Esophagus (tissue), 2 donors: ENCODE data around the gene BTG4. TPM values are rescaled to one million over a fixed set of nuclear protein-coding genes. Genes with fewer than 3 reads are reported as not detected.

ENCODE experiments used
- H3K27ac ChIP-seq, 2 donors: one replicate each; pipeline ENCODE4 v1.5.1; 2013; ENCODE audit warnings: low read depth in 2 of 2, mild to moderate bottlenecking in 2 of 2, inconsistent platforms in 1 of 2, low read length in 1 of 2, moderate library complexity in 1 of 2
- H3K27me3 ChIP-seq, 2 donors: one replicate each; pipeline ENCODE4 v1.6.1; 2013; ENCODE audit warnings: low read length in 2 of 2, control low read depth in 1 of 2, mild to moderate bottlenecking in 1 of 2; ENCODE audit not compliant: insufficient read depth in 2 of 2, control insufficient read depth in 1 of 2
- H3K36me3 ChIP-seq, 2 donors: one replicate each; pipeline ENCODE4 v1.6.1; 2013; ENCODE audit warnings: low read length in 1 of 2; ENCODE audit not compliant: control insufficient read depth in 2 of 2, insufficient read depth in 2 of 2
- H3K4me1 ChIP-seq, 2 donors: one replicate each; pipeline ENCODE4 v1.6.1; 2013; ENCODE audit warnings: low read length in 1 of 2; ENCODE audit not compliant: control insufficient read depth in 2 of 2, insufficient read depth in 2 of 2
- H3K4me3 ChIP-seq, 2 donors: one replicate each; pipeline ENCODE4 v1.5.1; 2013; ENCODE audit warnings: low read length in 2 of 2, mild to moderate bottlenecking in 2 of 2, low read depth in 1 of 2, moderate library complexity in 1 of 2
- H3K9me3 ChIP-seq, 2 donors: one replicate each; pipeline ENCODE4 v1.6.1; 2013; ENCODE audit warnings: mild to moderate bottlenecking in 2 of 2, low read depth in 1 of 2, low read length in 1 of 2, moderate library complexity in 1 of 2; ENCODE audit not compliant: control insufficient read depth in 2 of 2, insufficient read depth in 1 of 2
- WGBS, 2 donors: extraction: QIAGEN DNeasy Blood & Tissue Kit; methylation state at CpG; one replicate each; pipeline ENCODE4 v1.1.7; 2013; 5-methylcytosine and 5-hydroxymethylcytosine counted together
- polyA plus RNA-seq, 2 donors: library from polyadenylated mRNA; stranded (reverse); fragments of 200-250 nt; gene quantifications; one replicate each; pipeline ENCODE4 v1.2.3, GENCODE V29; 2013
- donor health status: healthy with polysubstance abuse.
- donor health status: Bipolar disorder and iron deficiency.

BTG4 gene
- polyA plus RNA-seq, 2 donors: not detected

DNA sequence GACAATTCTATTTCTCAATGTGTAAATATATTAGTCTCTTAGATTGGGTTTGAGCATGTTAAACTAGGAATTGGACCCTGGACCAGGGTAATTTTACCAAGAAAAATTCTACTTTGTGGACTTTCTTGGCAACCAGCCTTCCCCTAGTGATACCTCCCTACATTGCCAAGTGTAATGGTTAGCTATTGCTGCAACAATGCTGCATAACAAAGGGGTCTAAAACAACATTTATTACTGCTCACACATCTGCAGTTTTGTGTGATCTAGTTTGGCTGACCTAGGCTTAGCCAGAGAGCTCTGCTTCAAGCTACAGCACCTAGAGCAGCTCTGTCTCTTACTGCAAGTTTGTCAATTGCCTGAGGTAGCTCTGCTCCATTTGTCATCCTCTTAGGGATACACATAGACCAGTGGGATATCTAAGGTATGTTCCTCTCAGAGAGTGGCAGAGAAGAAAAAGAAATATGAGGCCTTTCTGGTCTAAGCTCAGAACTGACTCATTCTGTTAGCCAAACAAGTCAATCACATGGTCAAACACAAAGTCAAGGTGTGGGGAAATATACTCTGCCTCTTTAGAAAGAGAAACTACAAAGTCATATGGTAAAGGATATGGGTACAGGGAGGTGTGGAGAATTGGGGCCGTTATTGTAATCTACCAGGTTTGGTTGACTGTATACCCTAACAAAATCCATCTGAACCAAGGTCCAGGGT lies 26.4 kb upstream of the BTG4 start:
- Histone ChIP-seq H3K27ac (no peak overlapping the region), H3K27me3 (peaks cover 0 to 5% of the 10 kb centered on the region in 2 donors)
- 63 to 77% methylated on average over 1 of the region's 1 CpG for WGBS, 2 donors

DNA sequence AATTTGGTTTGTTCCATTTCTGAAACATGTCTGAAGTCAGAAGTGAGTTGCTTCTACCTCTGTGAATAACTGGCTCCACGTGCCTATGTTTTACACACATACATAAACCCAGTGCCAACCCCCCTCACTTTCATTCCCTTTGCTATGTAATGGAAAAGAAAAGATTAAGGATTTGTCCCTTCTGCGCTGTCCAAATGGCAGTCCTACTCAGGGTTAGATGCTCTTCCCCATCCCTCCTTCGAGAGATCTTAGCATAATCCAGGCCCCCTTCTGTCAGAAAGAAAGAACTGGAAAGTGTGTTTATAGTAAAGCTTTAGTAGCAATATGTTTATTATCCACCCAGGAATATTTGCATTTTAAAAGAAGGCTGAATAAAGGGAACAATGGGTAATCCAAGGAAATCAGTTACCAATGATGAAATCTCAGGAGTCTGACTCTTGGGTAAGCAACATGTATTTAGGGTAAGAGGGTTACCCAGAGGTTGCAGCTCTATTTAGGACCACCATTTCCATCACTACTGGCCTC lies 25.2 kb upstream of the BTG4 start:
- no peaks in the 10 kb centered on the region for H3K36me3 ChIP-seq
- H3K4me1 ChIP-seq: peaks cover 0 to 10% of the 10 kb centered on the region in 2 donors
- no peak overlapping the region for H3K4me3 ChIP-seq
- H3K9me3 ChIP-seq: no peaks in the 10 kb centered on the region
- peaks cover 0 to 5% of the 10 kb centered on the region in 2 donors for H3K27me3 ChIP-seq
- 80% methylated on average over 3 of the region's 3 CpGs for WGBS, 2 donors
- H3K27ac ChIP-seq: no peak overlapping the region

More for the DNA sequence above, 26.4 kb upstream of the BTG4 start:
- no peak overlapping the region for H3K4me3 ChIP-seq
- H3K9me3 ChIP-seq: no peaks in the 10 kb centered on the region
- peaks cover 0 to 10% of the 10 kb centered on the region in 2 donors for H3K4me1 ChIP-seq
- H3K36me3 ChIP-seq: no peaks in the 10 kb centered on the region

DNA sequence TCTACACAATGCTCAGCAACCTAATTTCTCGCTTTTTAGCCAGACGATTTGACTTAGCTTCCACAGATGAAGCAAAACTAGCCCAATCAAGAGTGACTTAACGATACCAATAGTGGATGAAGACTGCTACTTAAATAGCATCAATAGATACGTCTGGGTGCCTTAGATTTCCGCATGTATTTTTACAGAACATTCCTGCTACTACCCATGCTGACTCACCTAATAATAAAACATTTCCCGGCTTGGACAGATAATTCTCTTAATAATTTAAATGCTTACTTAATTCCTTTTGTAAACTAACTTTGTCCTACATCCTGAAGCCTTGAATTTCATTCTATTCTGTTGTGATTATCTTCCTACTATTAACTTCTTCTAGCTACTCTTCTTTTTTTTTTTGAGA lies 23.1 kb upstream of the BTG4 start:
- Histone ChIP-seq H3K27ac (no peak overlapping the region), H3K27me3 (peaks cover 0 to 5% of the 10 kb centered on the region in 2 donors), H3K4me3 (no peak overlapping the region), H3K36me3 (no peaks in the 10 kb centered on the region), H3K9me3 (no peaks in the 10 kb centered on the region), H3K4me1 (peaks cover 0 to 4% of the 10 kb centered on the region in 2 donors)
- WGBS, 2 donors: 80 to 86% methylated on average over 6 of the region's 6 CpGs

GRCh38 chr11:111532365-111532709 lies 20.2 kb upstream of the BTG4 start:
- Histone ChIP-seq H3K27me3 (no peaks in the 10 kb centered on the region), H3K27ac (no peak overlapping the region), H3K36me3 (no peaks in the 10 kb centered on the region), H3K4me3 (no peak overlapping the region), H3K4me1 (no peaks in the 10 kb centered on the region), H3K9me3 (no peaks in the 10 kb centered on the region)
- 82 to 88% methylated on average over 5 of the region's 5 CpGs for WGBS, 2 donors

GRCh38 chr11:111531687-111532364 lies 19.6 kb upstream of the BTG4 start:
- 64 to 70% methylated on average over 9 of the region's 9 CpGs for WGBS, 2 donors
- H3K4me3 ChIP-seq: no peak overlapping the region
- no peaks in the 10 kb centered on the region for H3K36me3 ChIP-seq
- H3K27ac ChIP-seq: no peak overlapping the region
- no peaks in the 10 kb centered on the region for H3K9me3 ChIP-seq
- no peaks in the 10 kb centered on the region for H3K27me3 ChIP-seq
- no peaks in the 10 kb centered on the region for H3K4me1 ChIP-seq

DNA sequence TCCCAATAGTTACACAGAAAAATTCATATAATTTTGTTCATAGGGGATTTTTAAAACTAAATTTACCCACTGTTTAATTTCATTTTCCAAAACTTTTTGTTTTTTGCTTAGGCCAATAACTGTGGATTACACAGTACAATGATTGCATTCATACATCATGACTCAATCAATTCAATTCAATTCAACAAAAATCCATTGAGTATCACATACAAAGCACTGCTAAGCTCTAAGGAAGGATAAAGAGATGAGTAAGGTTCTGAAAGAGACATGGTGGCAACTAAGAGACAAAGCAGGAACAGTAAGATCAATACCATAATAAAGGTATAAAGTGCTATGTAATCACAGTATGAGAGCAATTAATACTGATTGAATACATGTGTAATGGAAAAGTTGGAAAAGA lies 18.9 kb upstream of the BTG4 start:
- no peak overlapping the region for H3K4me3 ChIP-seq
- H3K36me3 ChIP-seq: no peaks in the 10 kb centered on the region
- H3K9me3 ChIP-seq: no peaks in the 10 kb centered on the region
- H3K27me3 ChIP-seq: no peaks in the 10 kb centered on the region
- H3K27ac ChIP-seq: no peak overlapping the region
- no peaks in the 10 kb centered on the region for H3K4me1 ChIP-seq

DNA sequence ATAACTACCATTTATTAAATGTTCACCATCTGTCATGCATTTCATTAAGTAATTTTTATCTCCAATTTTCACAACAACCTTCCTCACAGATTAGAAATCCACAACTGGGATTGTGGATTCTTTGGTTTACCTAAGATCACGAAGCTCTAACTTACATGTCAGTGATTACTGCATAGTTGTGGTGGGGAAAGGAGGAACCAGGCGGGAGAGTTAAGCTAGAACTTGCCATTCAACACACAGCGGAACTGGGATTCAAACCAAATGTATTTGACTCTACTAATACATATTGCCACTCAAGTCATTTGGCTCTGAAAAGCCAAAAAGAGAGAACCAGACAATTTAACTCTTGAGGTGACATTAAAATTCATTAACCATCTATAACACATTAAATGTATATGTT lies 17.9 kb upstream of the BTG4 start:
- H3K4me3 ChIP-seq: no peak overlapping the region
- no peaks in the 10 kb centered on the region for H3K4me1 ChIP-seq
- H3K27ac ChIP-seq: no peak overlapping the region
- no peaks in the 10 kb centered on the region for H3K9me3 ChIP-seq
- H3K36me3 ChIP-seq: no peaks in the 10 kb centered on the region
- 70% methylated on average over 3 of the region's 3 CpGs for WGBS, 2 donors
- no peaks in the 10 kb centered on the region for H3K27me3 ChIP-seq

GRCh38 chr11:111528557-111528956 lies 16.4 kb upstream of the BTG4 start:
- H3K4me1 ChIP-seq: no peaks in the 10 kb centered on the region
- no peak overlapping the region for H3K27ac ChIP-seq
- no peaks in the 10 kb centered on the region for H3K36me3 ChIP-seq
- no peak overlapping the region for H3K4me3 ChIP-seq
- no peaks in the 10 kb centered on the region for H3K9me3 ChIP-seq
- no peaks in the 10 kb centered on the region for H3K27me3 ChIP-seq
- WGBS, 2 donors: 57% methylated on average over 1 of the region's 1 CpG

DNA sequence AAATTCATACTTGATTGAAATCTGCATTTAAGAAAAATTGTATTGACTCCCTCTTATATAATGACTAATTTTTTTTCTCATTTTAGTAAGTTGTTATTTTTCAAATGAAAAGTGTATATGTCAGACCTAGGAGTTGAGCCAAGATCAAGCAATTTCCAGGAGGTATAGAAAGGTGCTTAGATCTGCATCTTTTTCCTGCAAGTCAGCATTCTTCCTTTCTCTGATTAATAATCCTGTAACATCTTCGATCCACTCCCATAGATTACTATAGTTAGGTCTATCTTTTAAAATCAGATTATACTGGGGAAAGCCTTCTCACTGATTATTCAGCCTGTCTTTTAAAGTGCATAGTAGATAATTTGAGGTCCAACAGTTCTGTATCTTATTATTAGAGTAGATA lies 15.1 kb upstream of the BTG4 start:
- Histone ChIP-seq H3K27ac (no peak overlapping the region), H3K36me3 (no peaks in the 10 kb centered on the region), H3K27me3 (no peaks in the 10 kb centered on the region), H3K4me1 (no peaks in the 10 kb centered on the region), H3K9me3 (no peaks in the 10 kb centered on the region), H3K4me3 (no peak overlapping the region)
- WGBS, 2 donors: 78 to 79% methylated on average over 1 of the region's 1 CpG

- Histone ChIP-seq H3K4me1 (no peaks in the 10 kb centered on the region), H3K4me3 (no peak overlapping the region), H3K27me3 (no peaks in the 10 kb centered on the region), H3K36me3 (no peaks in the 10 kb centered on the region), H3K9me3 (no peaks in the 10 kb centered on the region), H3K27ac (no peak overlapping the region)
- WGBS, 2 donors: 86 to 89% methylated on average over 1 of the region's 1 CpG
Measured at GRCh38 chr11:111526501-111526900, 14.3 kb upstream of the BTG4 start.
